Measurements from ENCODE around the gene CALHM5. TPM values are rescaled to one million over a fixed set of nuclear protein-coding genes. Genes with fewer than 3 reads are reported as not detected.

The CALHM5 gene
- total and polyA plus RNA-seq, 10 of the 15 experiments (the other 5 are each of a cell fraction or from before 2014, with no cell fraction given) = not detected

- in situ Hi-C loops (cut with MboI) (no loop called here), intact Hi-C loops (cut with micrococcal nuclease; ENCODE audit: unreplicated experiment) (no loop called here)
- Histone ChIP-seq H3K27me3 (replicated peaks in 1 of 2; ENCODE audit: control insufficient read depth in 2 of 2, insufficient read depth in 2 of 2, low read length in 1 of 2) (no peaks in the 10 kb centered on the region; a peak in 1 of 4 replicates), H2AFZ (ENCODE audit: control insufficient read depth, low read depth, low read length) (no peak overlapping the region), H3K9me3 (replicated peaks; ENCODE audit: control insufficient read depth, insufficient read depth, low read length) (no peaks in the 10 kb centered on the region), H3K27ac (ENCODE audit: control insufficient read depth, insufficient read depth) (no peak overlapping the region), H3K79me2 (ENCODE audit: control insufficient read depth, insufficient read depth, low read length) (no peaks in the 10 kb centered on the region), H3K4me3 (no peak overlapping the region), H4K20me1 (ENCODE audit: control insufficient read depth, insufficient read depth) (no peaks in the 10 kb centered on the region), H3K4me2 (ENCODE audit: control insufficient read depth, insufficient read depth) (no peak overlapping the region), H3K4me1 (ENCODE audit: control insufficient read depth, insufficient read depth, low read length) (no peaks in the 10 kb centered on the region), H3K36me3 (ENCODE audit: control insufficient read depth in 2 of 2, insufficient read depth in 2 of 2, low read length in 1 of 2) (no peaks in the 10 kb centered on the region), H3K9ac (ENCODE audit: control insufficient read depth, insufficient read depth, low read length) (no peak overlapping the region)
- ChIA-PET POLR2A (no interaction called here), RAD21 (ENCODE audit: unreplicated experiment) (no interaction called here), SMC1A (ENCODE audit: uncharacterized antibody, unreplicated experiment) (interaction anchor here (2.9 kb wide), 2 partner anchors 12 to 236 kb away, joined by 9 to 13 read pairs; partner anchors contain the start of gene CALHM5), CTCF (interaction anchor here (0.8 to 3.4 kb wide), 4 partner anchors 9 to 257 kb away, joined by 3 to 18 read pairs (median 4); no protein-coding TSS in a partner anchor)
- no TSS peak for BruUV-seq (replicated peaks)
- 30% methylated on average over 2 of the region's 2 CpGs for WGBS (ENCODE audit: insufficient coverage, insufficient replicate concordance, low lambda C conversion rate, missing lambda C conversion rate)
- DNase-seq (ENCODE audit: low read depth, low spot score) (no peak), ATAC-seq (no peak), FAIRE-seq (no peak)
- TF ChIP-seq SREBF1 (IDR thresholded peaks at IDR 0.05; ENCODE audit: low read length) = no peak
- TF ChIP-seq PAX5 (IDR thresholded peaks at IDR 0.05; ENCODE audit: borderline replicate concordance, low read depth, low read length) = no peak
- no peak for TF ChIP-seq CUX1 (IDR thresholded peaks at IDR 0.05; ENCODE audit: insufficient replicate concordance, low read depth, low read length)
- no peak for TF ChIP-seq ZBTB11 (CRISPR knock-in tag; IDR thresholded peaks at IDR 0.05)
- no peak for TF ChIP-seq SRF (IDR thresholded peaks at IDR 0.05; ENCODE audit: low read depth in 2 of 2, low read length in 2 of 2)
- no peak for TF ChIP-seq RUNX3 (IDR thresholded peaks at IDR 0.05; ENCODE audit: low read length)
- TF ChIP-seq ESRRA (IDR thresholded peaks at IDR 0.05; ENCODE audit: low read length) = no peak
- TF ChIP-seq NFYB (IDR thresholded peaks at IDR 0.05; ENCODE audit: insufficient read depth, low read depth, low read length) = no peak
- TF ChIP-seq USF1 (IDR thresholded peaks at IDR 0.05; ENCODE audit: borderline replicate concordance, extremely low read length, insufficient read depth, low read depth, low read length) = no peak
- no peak for TF ChIP-seq SPI1 (IDR thresholded peaks at IDR 0.05; ENCODE audit: borderline replicate concordance, insufficient read depth, low read depth, low read length)
- TF ChIP-seq YBX1 (IDR thresholded peaks at IDR 0.05) = no peak
- no peak for TF ChIP-seq ZNF24 (IDR thresholded peaks at IDR 0.05)
- TF ChIP-seq CEBPB (IDR thresholded peaks at IDR 0.05; ENCODE audit: borderline replicate concordance in 1 of 2, low read depth in 2 of 2, low read length in 2 of 2) = no peak
- TF ChIP-seq POLR2AphosphoS5 (IDR thresholded peaks at IDR 0.05; ENCODE audit: low read length) = no peak
- TF ChIP-seq MYC (IDR thresholded peaks at IDR 0.05; ENCODE audit: insufficient read depth, insufficient read length, insufficient replicate concordance, low read length, severe bottlenecking) = no peak
Observed at GRCh38 chr6:116524236-116524635, 12.8 kb downstream of the CALHM5 start.
